Osteoblast (primary cell): ENCODE results near the gene DNAH6. TPM values are rescaled to one million over a fixed set of nuclear protein-coding genes. Genes with fewer than 3 reads are reported as not detected.

ENCODE experiments used
- DNase-seq: peaks from one replicate; pipeline ENCODE4 v3.0.0; 2011; ENCODE audit warnings: low spot score, mixed read lengths; ENCODE audit not compliant: insufficient read length; ENCODE audit errors: missing footprints
- H2AFZ ChIP-seq: 2 replicates; pipeline ENCODE4 v1.6.0; 2011; ENCODE audit warnings: mild to moderate bottlenecking, low read length
- H3K27ac ChIP-seq: 2 replicates; pipeline ENCODE4 v1.5.1; 2011; ENCODE audit warnings: mild to moderate bottlenecking, low read depth, low read length, moderate library complexity
- H3K27me3 ChIP-seq: 2 replicates; pipeline ENCODE4 v1.6.0; 2012; ENCODE audit warnings: mild to moderate bottlenecking, control low read depth, inconsistent platforms, low read length, moderate library complexity; ENCODE audit not compliant: insufficient read depth
- H3K36me3 ChIP-seq: 2 replicates; pipeline ENCODE4 v1.5.1; 2011; ENCODE audit warnings: mild to moderate bottlenecking, low read length, control low read depth, moderate library complexity; ENCODE audit not compliant: insufficient read depth
- H3K4me1 ChIP-seq: 2 replicates; pipeline ENCODE4 v1.5.1; 2011; ENCODE audit warnings: mild to moderate bottlenecking, low read length, control low read depth, moderate library complexity; ENCODE audit not compliant: insufficient read depth
- H3K4me2 ChIP-seq: 2 replicates; pipeline ENCODE4 v1.6.0; 2011; ENCODE audit warnings: mild to moderate bottlenecking, low read length; ENCODE audit not compliant: insufficient read depth
- H3K4me3 ChIP-seq: fragments of 200-600 bp; sonication (generic); 3 replicates; pipeline ENCODE4 v1.5.1; 2012; ENCODE audit warnings: mild to moderate bottlenecking, low read length, inconsistent platforms; ENCODE audit not compliant: insufficient read depth
- H3K79me2 ChIP-seq: 2 replicates; pipeline ENCODE4 v1.6.0; 2012; ENCODE audit warnings: mild to moderate bottlenecking, low read length, control low read depth, inconsistent platforms; ENCODE audit not compliant: insufficient read depth
- H3K9me3 ChIP-seq: 2 replicates; pipeline ENCODE4 v1.5.1; 2011; ENCODE audit warnings: low read depth, low read length, control low read depth
- H4K20me1 ChIP-seq: 2 replicates; pipeline ENCODE4 v1.6.0; 2012; ENCODE audit warnings: mild to moderate bottlenecking, low read length, control low read depth; ENCODE audit not compliant: insufficient read depth
- CTCF ChIP-seq: IDR thresholded peaks from 2 replicates; pipeline ENCODE4 v1.5.1; 2011; ENCODE audit warnings: mild to moderate bottlenecking, low read depth, low read length, moderate library complexity; ENCODE audit errors: extremely low read depth
- total RNA-seq: library from RNA; depleted of rRNA; stranded (reverse); fragments of >200 nt; gene quantifications from 2 replicates; pipeline ENCODE4 v1.2.3, GENCODE V29; 2012

Gene DNAH6
- total RNA-seq, 1 donor = 0.36 TPM

DNA sequence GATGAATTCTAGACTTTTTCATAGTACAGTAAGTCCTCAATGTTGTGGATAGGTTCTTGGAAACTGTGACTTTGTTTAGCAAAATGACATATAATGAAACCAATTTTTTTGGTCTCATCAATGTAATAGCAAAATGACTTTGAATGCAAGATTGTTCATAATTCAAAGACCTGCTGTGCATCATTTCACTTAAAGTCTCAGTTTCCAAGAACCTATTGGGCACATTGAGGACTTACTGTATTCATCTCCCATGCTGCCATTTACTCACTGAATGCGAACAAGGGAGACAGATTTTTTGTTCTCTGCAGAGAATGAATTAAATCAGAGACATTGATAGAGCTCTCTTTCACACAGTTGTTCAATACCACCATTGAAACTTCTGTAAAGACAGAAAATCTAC is 211.0 kb downstream of the DNAH6 start:
- no peaks in the 10 kb centered on the region for H3K9me3 ChIP-seq
- no peaks in the 10 kb centered on the region for H4K20me1 ChIP-seq
- H3K4me3 ChIP-seq = no peak overlapping the region
- no peak overlapping the region for H3K27ac ChIP-seq
- no peaks in the 10 kb centered on the region for H3K4me1 ChIP-seq
- H3K27me3 ChIP-seq = no peaks in the 10 kb centered on the region
- no peaks in the 10 kb centered on the region for H3K79me2 ChIP-seq
- TF ChIP-seq CTCF = no peak
- H2AFZ ChIP-seq = no peak overlapping the region
- DNase-seq = no peak
- no peak overlapping the region for H3K4me2 ChIP-seq
- H3K36me3 ChIP-seq = no peaks in the 10 kb centered on the region

DNA sequence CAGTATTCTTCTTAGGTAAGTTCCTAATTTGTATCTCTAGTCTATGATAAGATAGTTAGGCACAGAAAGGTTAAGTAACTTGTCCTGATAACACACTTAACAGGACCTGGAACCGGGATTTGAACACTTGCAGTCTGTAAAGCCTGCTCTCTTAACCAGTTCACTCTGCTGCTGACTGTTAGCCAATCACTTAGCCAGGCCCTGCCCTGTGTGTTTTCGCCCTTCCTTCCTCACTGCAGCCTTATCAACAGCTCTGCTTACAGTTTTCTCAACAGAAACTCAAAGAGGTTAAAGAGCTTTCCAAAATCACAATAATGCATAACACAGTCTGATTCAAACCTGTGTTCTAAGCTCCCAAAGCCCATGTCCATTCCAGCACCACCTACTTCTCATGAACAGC is 212.9 kb downstream of the DNAH6 start:
- Histone ChIP-seq H4K20me1 (no peaks in the 10 kb centered on the region), H3K27ac (no peak overlapping the region), H3K4me3 (no peak overlapping the region), H3K27me3 (no peaks in the 10 kb centered on the region), H2AFZ (no peak overlapping the region), H3K4me2 (no peak overlapping the region), H3K36me3 (no peaks in the 10 kb centered on the region), H3K4me1 (no peaks in the 10 kb centered on the region), H3K9me3 (no peaks in the 10 kb centered on the region), H3K79me2 (no peaks in the 10 kb centered on the region)
- TF ChIP-seq CTCF = no peak
- no peak for DNase-seq

- TF ChIP-seq CTCF = no peak
- Histone ChIP-seq H4K20me1 (no peaks in the 10 kb centered on the region), H3K27me3 (no peaks in the 10 kb centered on the region), H3K4me1 (no peaks in the 10 kb centered on the region), H3K4me3 (no peak overlapping the region), H3K9me3 (no peaks in the 10 kb centered on the region), H3K79me2 (no peaks in the 10 kb centered on the region), H3K4me2 (no peak overlapping the region), H3K36me3 (no peaks in the 10 kb centered on the region), H3K27ac (no peak overlapping the region), H2AFZ (no peak overlapping the region)
- DNase-seq = no peak
These were observed 214.9 kb downstream of the DNAH6 start for GRCh38 chr2:84731185-84731584.

GRCh38 chr2:84732897-84733778 is 216.8 kb downstream of the DNAH6 start:
- H3K4me2 ChIP-seq = no peak overlapping the region

More at GRCh38 chr2:84732897-84733778, 216.8 kb downstream of the DNAH6 start:
- Histone ChIP-seq H3K36me3 (no peaks in the 10 kb centered on the region), H3K27me3 (no peaks in the 10 kb centered on the region), H3K27ac (no peak overlapping the region), H3K79me2 (no peaks in the 10 kb centered on the region), H4K20me1 (no peaks in the 10 kb centered on the region), H3K4me1 (no peaks in the 10 kb centered on the region), H2AFZ (no peak overlapping the region), H3K9me3 (no peaks in the 10 kb centered on the region), H3K4me3 (no peak overlapping the region)
- no peak for TF ChIP-seq CTCF
- DNase-seq = no peak
